ENCODE measurements around the gene MAPK4.
"Not testable (repeated sequence)": the region's sequence is repeated elsewhere in the genome, so short reads cannot be mapped to it uniquely, and the experiment has no call there.

MAPK4 gene

GRCh38 chr18:50559752-50560680, at the start of gene MAPK4:
TSS of gene MAPK4 (plus strand) at chr18:50560087. CDS start at chr18:50663959, 103,872 bp downstream.
- no peak for DNase-seq (ENCODE audit: low read depth)

- DNase-seq (ENCODE audit: low read depth), result not testable (repeated sequence)
Measured at GRCh38 chr18:50517277-50517676, 42.6 kb upstream of the MAPK4 start.

GRCh38 chr18:50518787-50519546, 40.9 kb upstream of the MAPK4 start:
- DNase-seq (ENCODE audit: low read depth), result no peak

GRCh38 chr18:50523165-50523564, 36.7 kb upstream of the MAPK4 start:
- DNase-seq (ENCODE audit: low read depth), result no peak

- no peak for DNase-seq (ENCODE audit: low read depth)
Measured at GRCh38 chr18:50527636-50528307, 32.1 kb upstream of the MAPK4 start.

- no peak for DNase-seq (ENCODE audit: low read depth)
Measured at GRCh38 chr18:50528806-50529205, 31.1 kb upstream of the MAPK4 start.

- not testable (repeated sequence) for DNase-seq (ENCODE audit: low read depth)
Measured at GRCh38 chr18:50533822-50534221, 26.1 kb upstream of the MAPK4 start.

- DNase-seq (ENCODE audit: low read depth), result not testable (repeated sequence)
Measured at GRCh38 chr18:50544476-50544875, 15.4 kb upstream of the MAPK4 start.

GRCh38 chr18:50545936-50546335, 14.0 kb upstream of the MAPK4 start:
- DNase-seq (ENCODE audit: low read depth), result no peak

GRCh38 chr18:50548160-50548559, 11.7 kb upstream of the MAPK4 start:
- DNase-seq (ENCODE audit: low read depth), result no peak

- not testable (repeated sequence) for DNase-seq (ENCODE audit: low read depth)
Measured at GRCh38 chr18:50551651-50552050, 8.2 kb upstream of the MAPK4 start.

- no peak for DNase-seq (ENCODE audit: low read depth)
Measured at GRCh38 chr18:50558157-50558556, 1.7 kb upstream of the MAPK4 start.

GRCh38 chr18:50558948-50559751, 737 bp upstream of the MAPK4 start:
- no peak for DNase-seq (ENCODE audit: low read depth)

GRCh38 chr18:50560681-50561629, 1.1 kb downstream of the MAPK4 start:
- DNase-seq (ENCODE audit: low read depth), result no peak

GRCh38 chr18:50562258-50562657, 2.4 kb downstream of the MAPK4 start:
- DNase-seq (ENCODE audit: low read depth), result not testable (repeated sequence)

- DNase-seq (ENCODE audit: low read depth), result no peak
Measured at GRCh38 chr18:50562686-50563085, 2.8 kb downstream of the MAPK4 start.

GRCh38 chr18:50563376-50563775, 3.5 kb downstream of the MAPK4 start:
- DNase-seq (ENCODE audit: low read depth), result no peak

- DNase-seq (ENCODE audit: low read depth), result no peak
Measured at GRCh38 chr18:50569930-50570329, 10.0 kb downstream of the MAPK4 start.

- no peak for DNase-seq (ENCODE audit: low read depth)
Measured at GRCh38 chr18:50571606-50572005, 11.7 kb downstream of the MAPK4 start.

GRCh38 chr18:50573196-50573595, 13.3 kb downstream of the MAPK4 start:
- DNase-seq (ENCODE audit: low read depth), result not testable (repeated sequence)

All from HS-27A (cell line).